Measurements from ENCODE around the gene PLCB1. TPM values are rescaled to one million over a fixed set of nuclear protein-coding genes. Genes with fewer than 3 reads are reported as not detected.

Gene PLCB1
- total RNA-seq, 1 experiment from 2014 or later: 14.9 TPM

GRCh38 chr20:8718279-8718678 lies 586.2 kb downstream of the PLCB1 start:
- in situ Hi-C loops (cut with HindIII; ENCODE audit: low pct_unique_long_range_greater_than_20kb, low sequenced_read_pairs): no loop called here
- no peak for DNase-seq (ENCODE audit: low read depth, low spot score)

GRCh38 chr20:8720089-8720488 lies 588.0 kb downstream of the PLCB1 start:
- DNase-seq (ENCODE audit: low read depth, low spot score): no peak
- in situ Hi-C loops (cut with HindIII; ENCODE audit: low pct_unique_long_range_greater_than_20kb, low sequenced_read_pairs): no loop called here

GRCh38 chr20:8721098-8721497 lies 589.0 kb downstream of the PLCB1 start:
- in situ Hi-C loops (cut with HindIII; ENCODE audit: low pct_unique_long_range_greater_than_20kb, low sequenced_read_pairs): no loop called here
- DNase-seq (ENCODE audit: low read depth, low spot score): peak; percentile 77

GRCh38 chr20:8722277-8722928 lies 590.3 kb downstream of the PLCB1 start:
- in situ Hi-C loops (cut with HindIII; ENCODE audit: low pct_unique_long_range_greater_than_20kb, low sequenced_read_pairs): no loop called here

GRCh38 chr20:8723296-8723695 lies 591.2 kb downstream of the PLCB1 start:
- in situ Hi-C loops (cut with HindIII; ENCODE audit: low pct_unique_long_range_greater_than_20kb, low sequenced_read_pairs): no loop called here

More at GRCh38 chr20:8722277-8722928, 590.3 kb downstream of the PLCB1 start:
- DNase-seq (ENCODE audit: low read depth, low spot score): peak; percentile 89

GRCh38 chr20:8724884-8725283 lies 592.8 kb downstream of the PLCB1 start:
- DNase-seq (ENCODE audit: low read depth, low spot score): no peak
- in situ Hi-C loops (cut with HindIII; ENCODE audit: low pct_unique_long_range_greater_than_20kb, low sequenced_read_pairs): no loop called here

More at GRCh38 chr20:8723296-8723695, 591.2 kb downstream of the PLCB1 start:
- DNase-seq (ENCODE audit: low read depth, low spot score): no peak

- in situ Hi-C loops (cut with HindIII; ENCODE audit: low pct_unique_long_range_greater_than_20kb, low sequenced_read_pairs): no loop called here
- DNase-seq (ENCODE audit: low read depth, low spot score): no peak
These were observed 594.4 kb downstream of the PLCB1 start for GRCh38 chr20:8726460-8726859.

- DNase-seq (ENCODE audit: low read depth, low spot score): no peak
- in situ Hi-C loops (cut with HindIII; ENCODE audit: low pct_unique_long_range_greater_than_20kb, low sequenced_read_pairs): no loop called here
These were observed 602.9 kb downstream of the PLCB1 start for GRCh38 chr20:8735014-8735413.

GRCh38 chr20:8735674-8736073 lies 603.6 kb downstream of the PLCB1 start:
- DNase-seq (ENCODE audit: low read depth, low spot score): no peak
- in situ Hi-C loops (cut with HindIII; ENCODE audit: low pct_unique_long_range_greater_than_20kb, low sequenced_read_pairs): no loop called here

GRCh38 chr20:8740265-8740664 lies 608.2 kb downstream of the PLCB1 start:
- DNase-seq (ENCODE audit: low read depth, low spot score): no peak
- in situ Hi-C loops (cut with HindIII; ENCODE audit: low pct_unique_long_range_greater_than_20kb, low sequenced_read_pairs): no loop called here

- in situ Hi-C loops (cut with HindIII; ENCODE audit: low pct_unique_long_range_greater_than_20kb, low sequenced_read_pairs): no loop called here
- no peak for DNase-seq (ENCODE audit: low read depth, low spot score)
These were observed 612.3 kb downstream of the PLCB1 start for GRCh38 chr20:8744228-8744844.

GRCh38 chr20:8749101-8749500 lies 617.0 kb downstream of the PLCB1 start:
- in situ Hi-C loops (cut with HindIII; ENCODE audit: low pct_unique_long_range_greater_than_20kb, low sequenced_read_pairs): no loop called here
- DNase-seq (ENCODE audit: low read depth, low spot score): no peak

- in situ Hi-C loops (cut with HindIII; ENCODE audit: low pct_unique_long_range_greater_than_20kb, low sequenced_read_pairs): no loop called here
- no peak for DNase-seq (ENCODE audit: low read depth, low spot score)
These were observed 617.9 kb downstream of the PLCB1 start for GRCh38 chr20:8749986-8750385.

- DNase-seq (ENCODE audit: low read depth, low spot score): no peak
- in situ Hi-C loops (cut with HindIII; ENCODE audit: low pct_unique_long_range_greater_than_20kb, low sequenced_read_pairs): no loop called here
These were observed 623.5 kb downstream of the PLCB1 start for GRCh38 chr20:8755340-8756118.

- in situ Hi-C loops (cut with HindIII; ENCODE audit: low pct_unique_long_range_greater_than_20kb, low sequenced_read_pairs): no loop called here
- DNase-seq (ENCODE audit: low read depth, low spot score): no peak
These were observed 624.3 kb downstream of the PLCB1 start for GRCh38 chr20:8756410-8756809.

GRCh38 chr20:8757146-8757545 lies 625.1 kb downstream of the PLCB1 start:
- in situ Hi-C loops (cut with HindIII; ENCODE audit: low pct_unique_long_range_greater_than_20kb, low sequenced_read_pairs): no loop called here
- DNase-seq (ENCODE audit: low read depth, low spot score): no peak

GRCh38 chr20:8764344-8764962 lies 632.4 kb downstream of the PLCB1 start:
- in situ Hi-C loops (cut with HindIII; ENCODE audit: low pct_unique_long_range_greater_than_20kb, low sequenced_read_pairs): no loop called here

GRCh38 chr20:8766868-8767390 lies 634.9 kb downstream of the PLCB1 start:
- in situ Hi-C loops (cut with HindIII; ENCODE audit: low pct_unique_long_range_greater_than_20kb, low sequenced_read_pairs): no loop called here
- DNase-seq (ENCODE audit: low read depth, low spot score): no peak

More at GRCh38 chr20:8764344-8764962, 632.4 kb downstream of the PLCB1 start:
- no peak for DNase-seq (ENCODE audit: low read depth, low spot score)
